Caki2 (cell line): ENCODE measurements around the gene PICK1. TPM values are rescaled to one million over a fixed set of nuclear protein-coding genes. Genes with fewer than 3 reads are reported as not detected.
A peak's percentile ranks its signal among the peaks of the same experiment; 100 is the strongest.

ENCODE experiments used
- DNase-seq: peaks from one replicate; pipeline ENCODE4 v3.0.0-alpha.2; 2015; ENCODE audit warnings: low read depth
- in situ Hi-C: cut with HindIII; loops from 2 replicates; pipeline ENCODE4 v1.10.0; 2016; ENCODE audit warnings: low sequenced_read_pairs, low pct_unique_long_range_greater_than_20kb, mixed read lengths
- total RNA-seq: library from RNA; depleted of rRNA; stranded (reverse); fragments of >200 nt; shearing (Covaris generic); gene quantifications from 2 replicates; pipeline ENCODE4 v1.2.3, GENCODE V29; 2014; ENCODE audit warnings: low replicate concordance

PICK1 gene
- total RNA-seq, 1 experiment from 2014 or later = 30.8 TPM

DNA sequence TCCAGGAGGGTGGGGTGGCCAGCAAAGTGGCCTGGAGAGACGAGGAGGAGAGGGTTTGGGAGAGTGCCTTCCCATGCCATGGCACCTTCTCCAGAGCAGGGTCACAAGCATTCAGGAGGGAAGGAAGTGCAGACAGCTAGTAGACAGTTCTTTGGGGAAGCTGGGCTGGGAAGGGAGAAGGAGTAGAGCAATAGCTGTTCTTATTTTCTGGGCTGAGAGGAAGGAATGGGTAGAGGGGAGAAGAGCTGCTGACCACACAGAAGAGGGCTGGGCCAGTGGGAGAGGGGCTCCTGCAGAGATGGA lies 14.8 kb upstream of the PICK1 start:
- in situ Hi-C loops = no loop called here
- no peak for DNase-seq

DNA sequence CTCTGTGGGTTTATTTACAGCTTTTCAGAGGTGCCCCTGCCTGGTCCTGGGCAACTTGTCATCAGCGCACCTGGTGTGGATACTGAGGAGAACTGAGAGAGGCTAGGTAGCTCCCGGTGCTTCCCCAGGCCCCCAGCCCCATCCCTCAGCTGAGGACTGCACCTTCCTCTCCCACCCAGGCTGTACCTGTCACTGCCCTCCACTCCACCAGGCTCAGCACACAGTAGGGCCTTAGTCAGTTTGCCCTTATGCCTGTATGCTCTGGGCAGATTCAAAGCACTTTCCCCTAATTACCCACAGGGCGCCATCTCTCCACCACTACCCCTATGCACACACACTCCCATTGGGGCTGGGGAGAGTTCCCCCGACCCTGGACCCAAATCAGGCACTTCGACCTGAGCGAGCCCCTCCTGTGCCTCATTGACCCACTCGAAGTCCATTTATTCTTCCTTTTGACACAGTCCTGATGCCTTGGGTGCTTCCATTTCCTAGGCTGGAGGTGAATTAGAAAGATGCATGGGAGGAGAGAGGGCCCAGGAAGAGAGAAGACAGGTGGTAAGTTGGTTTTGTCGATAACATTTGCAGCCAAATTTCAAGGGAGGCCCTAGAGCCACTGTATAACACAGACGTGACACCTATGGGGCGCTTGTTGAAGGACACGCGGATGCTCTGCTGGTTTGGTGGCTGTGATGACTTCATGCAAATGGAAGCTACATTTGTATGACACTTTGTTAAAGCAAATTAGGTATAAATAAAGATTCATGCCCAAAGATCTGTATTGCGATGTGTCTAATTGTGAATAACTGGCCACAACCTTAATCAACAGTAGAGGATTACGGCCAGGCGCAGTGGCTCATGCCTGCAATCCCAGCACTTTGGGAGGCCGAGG lies 13.8 kb upstream of the PICK1 start:
- DNase-seq = no peak
- in situ Hi-C loops = no loop called here

DNA sequence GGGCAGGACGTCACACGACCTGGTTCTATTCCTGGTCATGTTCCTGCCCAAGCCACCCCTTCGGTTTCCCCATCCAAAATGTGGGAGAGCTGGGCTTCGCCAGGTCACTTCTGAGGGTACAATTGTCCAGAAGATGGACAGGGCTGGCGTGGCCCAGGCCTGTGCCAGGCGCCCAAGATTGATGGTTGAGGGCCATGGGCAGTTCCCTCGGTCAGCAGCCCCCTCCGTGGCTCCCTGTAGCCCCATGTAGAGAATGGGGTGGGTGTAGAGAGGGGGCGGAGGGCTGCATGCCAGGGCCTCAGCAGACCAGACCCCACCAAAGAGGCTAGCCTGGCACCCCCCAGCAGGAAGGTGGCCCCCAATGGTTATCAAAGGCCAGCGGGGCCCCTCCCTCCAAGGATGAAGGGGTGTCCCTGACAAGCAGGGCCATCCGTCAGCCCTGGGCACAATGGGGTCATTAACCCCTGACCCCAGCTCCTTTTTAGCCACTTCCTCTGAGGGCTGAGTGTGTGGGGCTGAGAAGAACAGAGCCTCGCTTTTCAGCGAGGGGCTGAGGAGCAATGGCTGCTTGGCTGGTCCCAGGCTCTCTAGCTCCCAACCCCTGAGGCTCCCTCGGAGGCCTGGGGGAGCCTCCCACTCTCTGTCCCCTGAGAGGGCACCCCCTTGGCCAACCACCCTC lies 11.0 kb upstream of the PICK1 start:
- no peak for DNase-seq
- in situ Hi-C loops = no loop called here

DNA sequence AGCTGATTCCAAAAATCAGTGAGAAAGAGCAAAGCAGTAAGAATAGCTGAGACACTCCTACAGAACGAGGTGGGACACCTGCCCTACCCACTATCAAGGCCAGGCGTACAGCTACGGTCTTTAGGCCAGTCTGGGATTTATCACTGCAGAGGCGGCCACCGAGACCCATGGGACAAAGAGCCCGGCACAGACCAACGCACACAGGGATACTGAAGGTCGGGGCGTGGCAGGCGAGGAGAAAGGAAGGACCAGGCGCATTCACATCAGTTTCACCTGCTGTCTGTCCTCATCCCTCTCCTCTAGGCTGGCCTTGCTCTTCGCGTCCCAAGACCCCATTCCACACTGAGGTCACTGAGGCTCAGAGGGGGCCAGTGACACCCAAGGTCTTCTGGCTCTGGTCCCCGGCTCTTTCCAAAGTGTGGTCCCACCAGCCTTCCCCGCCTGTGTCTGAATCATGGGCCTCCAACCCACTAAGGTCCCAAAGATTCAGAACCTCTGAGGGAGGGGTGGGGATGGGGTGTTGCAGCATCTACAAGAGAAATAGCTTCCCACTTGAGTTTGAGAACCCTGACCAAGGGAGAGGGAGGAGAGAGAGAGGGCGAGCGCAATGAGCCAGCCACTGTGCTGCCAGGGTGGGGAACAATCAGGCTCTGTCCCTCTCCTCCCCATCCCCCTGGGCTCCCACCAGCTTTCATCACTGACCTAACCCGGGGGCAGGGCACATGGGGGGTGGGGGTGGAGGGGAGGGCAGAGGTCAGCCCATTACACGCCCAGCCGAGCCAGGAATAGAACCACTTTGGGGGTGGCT lies 7.2 kb upstream of the PICK1 start:
- DNase-seq = no peak
- in situ Hi-C loops = no loop called here

DNA sequence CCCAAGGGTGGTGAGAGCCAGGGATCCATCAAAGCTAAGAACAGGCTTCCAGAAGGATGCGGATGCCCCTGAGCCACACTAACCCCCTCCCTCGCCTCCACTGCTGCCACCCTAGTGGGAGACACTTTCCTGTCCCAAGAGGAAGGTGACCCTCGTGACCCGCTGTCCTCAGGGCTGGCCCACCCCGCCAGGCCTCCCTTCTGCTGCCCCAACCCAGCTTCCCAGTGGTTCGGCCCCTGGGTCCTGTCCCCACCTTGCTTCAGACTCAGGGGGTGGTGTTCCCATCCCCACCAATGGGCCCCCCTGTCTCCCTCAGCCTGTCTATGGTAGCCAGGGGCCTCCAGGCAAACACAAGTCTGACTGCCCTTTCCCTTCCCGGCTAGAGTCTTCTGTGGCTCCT lies 6.5 kb upstream of the PICK1 start:
- in situ Hi-C loops = no loop called here
- no peak for DNase-seq

DNA sequence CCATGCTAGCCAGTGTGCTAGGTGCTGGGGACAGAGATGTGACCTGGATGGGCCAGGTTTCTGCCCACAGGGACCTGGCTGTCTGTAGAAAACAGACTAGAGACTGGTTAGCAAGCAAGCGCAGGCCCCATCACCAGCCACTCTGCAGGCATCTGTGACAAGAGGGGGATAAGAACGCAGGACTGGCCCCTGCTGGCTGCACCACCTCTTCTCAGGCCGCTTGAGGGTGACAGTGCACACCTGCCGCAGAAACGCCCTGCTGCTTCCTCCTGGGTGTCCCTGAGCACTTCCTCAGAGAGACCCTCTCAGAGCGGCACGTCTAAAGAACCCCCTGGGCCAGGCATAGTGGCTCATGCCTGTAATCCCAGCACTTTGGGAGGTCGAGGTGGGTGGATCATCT lies 5.9 kb upstream of the PICK1 start:
- in situ Hi-C loops = no loop called here
- DNase-seq = no peak

DNA sequence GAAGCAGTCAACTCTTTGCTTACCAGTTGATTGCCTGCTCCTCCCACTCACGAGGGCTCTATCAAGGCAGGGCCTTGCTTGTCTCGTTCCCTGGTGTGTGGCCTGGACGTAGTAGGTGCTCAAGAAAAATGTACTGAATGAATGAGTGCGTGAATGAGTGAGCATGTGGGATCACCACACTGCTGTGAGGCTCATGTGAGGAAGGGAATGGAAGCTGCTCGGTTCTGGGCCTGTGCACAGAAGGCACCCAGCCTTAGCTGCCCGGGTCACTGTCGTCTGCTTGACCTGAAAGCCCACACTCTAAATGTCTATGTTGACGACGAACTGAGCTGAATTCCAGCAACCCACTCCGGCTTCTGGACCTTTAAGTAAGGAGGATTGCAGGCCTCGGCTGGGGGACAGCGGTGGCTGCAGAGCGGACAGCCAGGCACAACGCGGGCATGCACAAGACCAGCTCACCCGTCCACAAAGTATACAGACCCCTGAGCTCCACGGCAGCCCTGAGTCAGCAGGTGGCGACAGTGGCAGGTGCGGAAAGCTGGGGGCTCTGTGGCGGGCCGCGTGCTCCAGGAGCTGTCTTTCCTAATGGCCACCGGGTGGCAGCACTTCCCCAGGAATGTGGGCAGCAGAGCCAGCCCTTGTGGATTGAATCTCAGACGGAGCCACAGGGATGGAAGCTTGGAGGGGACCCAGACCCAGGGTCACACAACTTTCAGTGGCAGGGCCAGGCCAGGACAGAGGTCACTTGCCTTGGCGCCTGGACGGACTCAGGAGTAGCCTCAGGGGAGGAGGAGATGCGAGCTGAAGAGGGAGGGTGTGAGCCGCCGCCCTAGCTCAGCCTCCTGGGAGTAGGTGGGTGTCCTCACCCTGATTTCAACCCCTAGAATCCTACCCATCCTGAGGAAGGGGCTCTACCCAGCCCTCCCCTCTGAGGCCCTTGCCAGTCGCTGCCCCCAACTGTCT lies 5.0 kb upstream of the PICK1 start:
- in situ Hi-C loops = no loop called here
- peak; percentile 67 for DNase-seq

DNA sequence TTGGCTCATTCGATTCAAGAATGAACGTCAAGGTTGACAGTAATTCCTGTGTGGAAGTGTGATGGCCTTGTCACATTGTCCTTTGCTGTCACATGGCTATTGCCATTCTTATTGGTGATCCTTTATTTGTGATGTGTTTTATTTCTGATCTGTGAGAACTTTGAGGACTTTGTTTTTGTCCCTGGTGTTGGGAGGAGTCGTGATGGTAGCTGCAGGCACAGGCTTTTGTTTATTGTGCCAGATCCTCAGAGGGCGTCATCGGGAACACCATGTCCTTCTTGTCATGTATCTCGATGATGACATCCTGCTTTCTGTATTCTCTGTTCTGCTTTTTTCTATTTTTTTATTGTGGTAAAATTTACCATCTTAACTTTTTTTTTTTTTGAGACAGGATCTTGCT lies 5.6 kb downstream of the PICK1 start:
- in situ Hi-C loops = no loop called here
- no peak for DNase-seq

DNA sequence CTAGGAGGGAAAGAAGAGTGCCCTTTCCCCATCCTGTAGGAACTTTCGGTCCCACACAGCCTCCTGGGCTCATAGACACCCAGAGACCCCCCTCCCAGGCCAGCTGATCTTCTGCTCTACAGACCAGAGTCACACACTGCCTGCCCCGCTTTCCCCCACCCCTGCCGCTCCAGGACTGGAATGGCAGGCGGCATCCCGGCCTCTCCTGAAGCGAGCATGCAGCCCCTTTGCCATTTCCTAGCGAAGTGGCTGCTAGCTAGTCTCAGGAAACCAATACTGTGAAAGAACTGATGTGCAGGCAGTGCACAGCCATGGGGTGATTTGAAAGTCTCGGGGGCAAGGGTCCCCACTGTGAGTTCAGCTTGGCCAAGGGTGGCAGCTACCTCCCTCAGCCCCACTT lies 8.3 kb downstream of the PICK1 start:
- in situ Hi-C loops = no loop called here

DNA sequence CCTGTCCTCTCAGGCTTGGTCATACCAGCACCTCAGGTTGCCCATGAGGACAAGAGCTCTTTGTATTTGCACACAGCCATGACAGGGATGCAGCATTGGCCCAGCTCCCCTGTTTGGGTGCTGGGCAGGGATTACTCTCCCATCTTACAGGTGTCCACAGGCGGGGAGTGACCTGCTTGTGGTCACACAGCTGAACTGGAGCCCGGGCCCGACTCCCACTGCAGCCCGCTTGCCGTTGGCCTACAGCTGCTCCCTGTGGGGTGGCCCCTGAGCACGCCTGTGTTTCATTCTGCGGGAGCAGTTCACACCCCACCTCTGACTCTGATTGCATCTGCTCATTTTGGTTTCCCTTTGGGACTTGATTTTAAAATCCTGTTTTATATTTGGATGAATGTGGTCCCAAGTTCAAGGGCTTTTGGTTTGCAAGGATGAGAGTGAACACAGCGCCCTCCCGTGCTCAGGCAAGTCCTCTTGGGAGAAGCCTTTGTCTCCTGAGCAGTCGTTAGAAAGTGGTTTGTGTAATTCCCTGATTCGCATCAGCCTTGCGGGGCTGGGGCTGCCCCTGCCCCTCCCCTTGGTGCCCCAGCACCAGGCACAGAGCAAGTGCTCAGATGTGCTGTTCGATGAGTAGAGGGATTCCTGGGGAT lies 9.3 kb downstream of the PICK1 start:
- in situ Hi-C loops = no loop called here
- DNase-seq = no peak

More for the DNA sequence above, 8.3 kb downstream of the PICK1 start:
- DNase-seq = no peak

DNA sequence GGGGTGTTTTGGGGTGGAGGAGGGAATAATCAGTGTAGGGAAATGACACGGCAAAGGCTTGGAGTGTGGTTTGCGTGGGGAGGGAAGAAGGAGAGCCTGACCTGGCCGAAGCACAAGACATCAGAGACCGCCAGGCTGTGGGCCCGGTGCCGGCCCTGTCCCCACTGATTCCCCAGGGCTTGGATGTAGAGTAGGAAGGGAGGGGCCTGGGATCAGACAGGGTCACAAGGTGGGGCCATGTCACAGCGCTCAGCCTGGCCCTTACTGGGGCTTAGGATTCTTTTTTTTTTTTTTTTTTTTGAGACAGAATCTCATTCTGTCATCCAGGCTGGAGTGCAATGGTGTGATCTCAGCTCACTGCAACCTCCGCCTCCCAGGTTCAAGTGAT lies 9.8 kb downstream of the PICK1 start:
- no peak for DNase-seq
- in situ Hi-C loops = no loop called here

DNA sequence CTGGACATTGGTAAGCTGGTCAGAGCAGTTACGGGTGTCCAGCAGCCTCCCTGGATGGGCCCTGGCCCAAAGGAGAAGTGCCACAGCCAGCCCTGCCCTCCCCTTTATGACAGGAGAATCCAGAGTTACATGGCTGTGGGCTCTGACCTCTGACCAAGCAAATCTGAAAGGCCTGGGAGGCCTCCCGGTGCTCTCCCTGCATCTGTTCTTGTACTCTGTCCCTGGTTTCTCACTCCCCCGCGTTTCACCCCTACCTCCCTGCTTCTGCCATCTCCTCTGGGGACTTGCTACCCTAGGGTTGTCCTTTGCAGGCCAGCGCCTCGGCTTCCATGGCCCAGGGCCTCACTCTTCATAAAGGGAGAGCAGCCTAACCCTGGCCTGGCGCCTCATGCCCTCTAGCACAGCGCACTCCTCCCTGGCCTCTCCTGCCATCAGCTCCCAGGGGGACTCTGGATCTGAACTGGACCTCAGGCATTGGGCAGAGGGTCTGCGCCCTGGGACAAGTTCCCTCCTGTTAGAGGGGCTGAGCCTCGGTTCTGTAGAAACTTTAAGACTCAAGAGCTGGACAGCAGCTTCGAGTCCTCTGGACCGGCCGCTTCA lies 10.7 kb downstream of the PICK1 start:
- no peak for DNase-seq
- in situ Hi-C loops = no loop called here

DNA sequence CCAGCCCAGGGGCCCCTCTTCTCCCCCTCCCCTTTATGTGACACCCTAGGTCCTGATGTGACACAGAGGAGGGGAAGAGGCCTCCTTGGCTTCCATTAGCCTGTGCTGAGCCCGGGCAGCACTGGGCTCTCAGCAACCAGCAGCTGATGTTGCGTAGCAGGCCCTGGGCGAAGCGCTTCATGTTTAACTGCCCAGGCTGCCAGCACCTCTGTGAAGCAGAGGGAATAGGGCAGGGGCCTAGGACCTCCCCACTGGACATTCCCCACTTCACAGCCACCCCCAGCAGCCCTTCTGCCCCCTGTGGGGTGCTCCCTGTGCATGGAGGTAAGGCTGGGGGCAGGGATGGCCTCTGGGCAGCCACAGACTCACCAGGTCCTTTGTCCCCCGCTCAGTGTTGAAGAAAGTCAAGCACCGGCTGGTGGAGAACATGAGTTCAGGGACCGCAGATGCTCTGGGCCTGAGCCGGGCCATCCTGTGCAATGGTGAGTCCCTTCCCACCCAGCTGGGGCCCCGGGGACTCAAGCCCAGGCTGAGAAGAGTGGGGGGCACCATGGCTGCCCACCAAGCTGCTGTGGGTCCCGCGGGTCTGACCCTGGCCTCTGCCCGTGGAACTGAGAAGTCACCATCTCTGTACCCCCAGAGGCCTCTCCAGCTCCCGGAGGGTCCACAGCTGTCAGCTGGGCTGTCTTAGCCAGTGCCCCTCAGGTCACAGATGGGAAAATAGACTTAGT lies 11.6 kb downstream of the PICK1 start:
- DNase-seq = no peak
- in situ Hi-C loops = no loop called here

DNA sequence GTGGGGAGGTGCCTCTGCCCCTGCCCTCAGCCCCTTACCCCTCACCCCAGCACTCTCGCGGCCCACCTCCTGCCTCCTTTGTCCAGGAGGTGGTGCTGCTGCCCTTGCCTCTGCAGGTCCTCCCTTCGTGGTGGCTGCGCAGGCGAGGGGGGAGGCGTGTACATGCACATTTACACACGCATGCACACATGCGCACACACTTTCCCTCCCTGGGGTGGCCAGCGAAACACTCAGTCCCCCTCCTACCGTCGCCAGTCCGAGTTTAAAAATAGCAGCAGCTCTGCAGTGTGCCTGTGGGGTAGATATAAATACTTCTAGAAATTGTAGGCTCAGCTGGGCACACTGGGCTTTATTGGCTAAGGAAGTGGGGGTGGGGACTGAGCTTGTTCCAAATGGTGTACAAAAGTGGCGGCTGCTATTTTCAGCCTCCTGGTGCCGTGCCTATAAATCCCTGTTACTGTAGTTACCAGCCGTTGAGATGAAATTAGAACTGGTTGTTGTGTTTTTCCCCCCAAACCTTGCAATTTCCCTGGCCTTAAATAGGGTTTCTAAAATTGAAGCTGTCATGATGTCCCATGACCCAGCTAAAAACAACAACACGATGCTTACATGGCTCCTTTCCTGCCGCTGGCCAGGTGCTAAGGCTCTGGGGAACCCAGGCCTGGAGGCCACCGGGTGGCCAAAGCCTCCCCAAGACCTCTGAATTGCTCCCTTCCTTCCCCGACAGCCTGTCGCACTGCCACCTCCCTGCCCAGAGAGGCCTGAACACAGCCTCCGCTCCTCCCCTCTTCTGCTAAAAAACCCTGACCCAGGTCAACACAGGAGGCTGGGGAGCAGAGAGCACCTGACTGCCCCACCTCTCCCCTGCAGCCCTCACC lies 12.4 kb downstream of the PICK1 start:
- in situ Hi-C loops = no loop called here
- no peak for DNase-seq

DNA sequence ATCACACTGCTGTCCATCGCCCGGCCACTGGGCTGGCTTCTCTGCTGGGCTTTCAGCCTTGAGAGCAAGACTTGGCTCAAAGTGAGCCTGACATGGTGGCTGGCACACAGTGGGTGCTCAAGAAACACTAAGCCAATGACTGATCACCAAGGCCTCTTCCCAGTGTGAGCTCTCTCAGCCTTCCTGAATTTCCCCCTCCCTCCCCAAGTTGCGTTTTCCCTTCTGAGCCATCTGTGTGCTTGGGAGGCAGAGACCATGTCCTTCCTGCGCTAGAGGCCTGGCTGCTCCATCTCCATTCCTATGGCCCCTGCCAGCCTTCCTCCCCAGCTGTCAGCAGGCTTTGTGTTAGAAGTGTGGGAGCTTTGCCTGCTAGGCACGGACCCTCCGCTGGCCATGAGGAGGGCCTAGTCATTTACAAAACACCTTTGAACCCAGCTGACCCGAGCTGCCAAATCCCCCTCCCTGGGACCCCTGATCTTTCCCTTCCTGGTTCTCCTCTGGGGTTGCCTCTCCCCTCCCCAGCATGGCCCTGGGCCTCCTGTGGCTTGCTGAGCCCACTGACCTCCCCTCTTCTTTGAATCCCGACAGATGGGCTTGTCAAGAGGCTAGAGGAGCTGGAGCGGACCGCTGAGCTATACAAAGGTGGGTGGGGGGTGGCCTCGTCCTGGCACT lies 13.2 kb downstream of the PICK1 start:
- in situ Hi-C loops = no loop called here
- no peak for DNase-seq
